Stimulated activated naive CD8-positive, alpha-beta T cell treated with anti-CD3 and anti-CD28 coated beads, Interleukin-15, Interleukin-2, amounts not matched to agents 100 ng/mL and 50 ng/mL, for 24 hours (primary cell): ENCODE results near the gene ASTN2.

Experiments
- H3K27ac Mint-ChIP-seq: one replicate; pipeline ENCODE4 v1.8.0; 2021; ENCODE audit warnings: mild to moderate bottlenecking, mixed read lengths
- H3K27me3 Mint-ChIP-seq: one replicate; pipeline ENCODE4 v1.8.0; 2021; ENCODE audit warnings: mixed read lengths
- H3K36me3 Mint-ChIP-seq: one replicate; pipeline ENCODE4 v1.8.0; 2021; ENCODE audit warnings: low read depth, mixed read lengths
- H3K4me1 Mint-ChIP-seq: one replicate; pipeline ENCODE4 v1.8.0; 2021; ENCODE audit warnings: low read depth, mixed read lengths
- H3K4me3 Mint-ChIP-seq: one replicate; pipeline ENCODE4 v1.8.0; 2021; ENCODE audit warnings: mild to moderate bottlenecking, mixed read lengths
- H3K9me3 Mint-ChIP-seq: one replicate; pipeline ENCODE4 v1.8.0; 2021; ENCODE audit warnings: mixed read lengths

Gene ASTN2

GRCh38 chr9:116494815-116495634, 919.8 kb downstream of the ASTN2 start:
- Mint-ChIP-seq H3K27ac (no peak overlapping the region), H3K9me3 (no peaks in the 10 kb centered on the region), H3K4me3 (no peak overlapping the region), H3K4me1 (no peaks in the 10 kb centered on the region), H3K36me3 (no peaks in the 10 kb centered on the region), H3K27me3 (no peaks in the 10 kb centered on the region)

- no peaks in the 10 kb centered on the region for H3K27me3 Mint-ChIP-seq
- no peaks in the 10 kb centered on the region for H3K36me3 Mint-ChIP-seq
- H3K4me1 Mint-ChIP-seq, result no peaks in the 10 kb centered on the region
- H3K4me3 Mint-ChIP-seq, result no peak overlapping the region
- H3K27ac Mint-ChIP-seq, result no peak overlapping the region
- no peaks in the 10 kb centered on the region for H3K9me3 Mint-ChIP-seq
Measured at GRCh38 chr9:116493183-116493860, 921.5 kb downstream of the ASTN2 start.

GRCh38 chr9:116491659-116492058, 923.2 kb downstream of the ASTN2 start:
- Mint-ChIP-seq H3K27ac (no peak overlapping the region), H3K36me3 (no peaks in the 10 kb centered on the region), H3K4me3 (no peak overlapping the region), H3K9me3 (no peaks in the 10 kb centered on the region), H3K4me1 (no peaks in the 10 kb centered on the region), H3K27me3 (no peaks in the 10 kb centered on the region)

GRCh38 chr9:116491219-116491618, 923.6 kb downstream of the ASTN2 start:
- H3K27me3 Mint-ChIP-seq, result no peaks in the 10 kb centered on the region
- H3K4me3 Mint-ChIP-seq, result no peak overlapping the region
- H3K36me3 Mint-ChIP-seq, result no peaks in the 10 kb centered on the region
- H3K9me3 Mint-ChIP-seq, result no peaks in the 10 kb centered on the region
- H3K27ac Mint-ChIP-seq, result no peak overlapping the region
- no peaks in the 10 kb centered on the region for H3K4me1 Mint-ChIP-seq

GRCh38 chr9:116490321-116490720, 924.5 kb downstream of the ASTN2 start:
- no peaks in the 10 kb centered on the region for H3K36me3 Mint-ChIP-seq

GRCh38 chr9:116488373-116488772, 926.5 kb downstream of the ASTN2 start:
- Mint-ChIP-seq H3K27ac (no peak overlapping the region), H3K4me3 (no peak overlapping the region), H3K9me3 (no peaks in the 10 kb centered on the region), H3K4me1 (no peaks in the 10 kb centered on the region), H3K36me3 (peaks cover 5% of the 10 kb centered on the region), H3K27me3 (no peaks in the 10 kb centered on the region)

More at GRCh38 chr9:116490321-116490720, 924.5 kb downstream of the ASTN2 start:
- Mint-ChIP-seq H3K9me3 (no peaks in the 10 kb centered on the region), H3K27me3 (no peaks in the 10 kb centered on the region), H3K4me1 (no peaks in the 10 kb centered on the region), H3K27ac (no peak overlapping the region), H3K4me3 (no peak overlapping the region)

GRCh38 chr9:116484492-116485061, 930.3 kb downstream of the ASTN2 start:
- H3K27ac Mint-ChIP-seq, result no peak overlapping the region
- H3K27me3 Mint-ChIP-seq, result no peaks in the 10 kb centered on the region

GRCh38 chr9:116483622-116484491, 931.0 kb downstream of the ASTN2 start:
- Mint-ChIP-seq H3K27ac (no peak overlapping the region), H3K27me3 (no peaks in the 10 kb centered on the region)

More at GRCh38 chr9:116484492-116485061, 930.3 kb downstream of the ASTN2 start:
- peaks cover 5% of the 10 kb centered on the region for H3K36me3 Mint-ChIP-seq
- no peak overlapping the region for H3K4me3 Mint-ChIP-seq
- H3K4me1 Mint-ChIP-seq, result no peaks in the 10 kb centered on the region
- H3K9me3 Mint-ChIP-seq, result no peaks in the 10 kb centered on the region

GRCh38 chr9:116482740-116483139, 932.1 kb downstream of the ASTN2 start:
- H3K4me3 Mint-ChIP-seq, result no peak overlapping the region
- no peaks in the 10 kb centered on the region for H3K4me1 Mint-ChIP-seq
- H3K9me3 Mint-ChIP-seq, result no peaks in the 10 kb centered on the region
- peaks cover 5% of the 10 kb centered on the region for H3K36me3 Mint-ChIP-seq
- no peak overlapping the region for H3K27ac Mint-ChIP-seq
- H3K27me3 Mint-ChIP-seq, result no peaks in the 10 kb centered on the region

More at GRCh38 chr9:116483622-116484491, 931.0 kb downstream of the ASTN2 start:
- H3K4me1 Mint-ChIP-seq, result no peaks in the 10 kb centered on the region
- H3K36me3 Mint-ChIP-seq, result peaks cover 5% of the 10 kb centered on the region
- no peaks in the 10 kb centered on the region for H3K9me3 Mint-ChIP-seq
- H3K4me3 Mint-ChIP-seq, result no peak overlapping the region

- no peaks in the 10 kb centered on the region for H3K9me3 Mint-ChIP-seq
Measured at GRCh38 chr9:116480700-116481099, 934.2 kb downstream of the ASTN2 start.

GRCh38 chr9:116479967-116480366, 934.9 kb downstream of the ASTN2 start:
- H3K9me3 Mint-ChIP-seq, result no peaks in the 10 kb centered on the region
- H3K27ac Mint-ChIP-seq, result no peak overlapping the region
- H3K4me1 Mint-ChIP-seq, result no peaks in the 10 kb centered on the region
- H3K4me3 Mint-ChIP-seq, result no peak overlapping the region
- H3K36me3 Mint-ChIP-seq, result peaks cover 5% of the 10 kb centered on the region
- H3K27me3 Mint-ChIP-seq, result no peaks in the 10 kb centered on the region

More at GRCh38 chr9:116480700-116481099, 934.2 kb downstream of the ASTN2 start:
- Mint-ChIP-seq H3K36me3 (peaks cover 5% of the 10 kb centered on the region), H3K27ac (no peak overlapping the region), H3K4me3 (no peak overlapping the region), H3K4me1 (no peaks in the 10 kb centered on the region), H3K27me3 (no peaks in the 10 kb centered on the region)

GRCh38 chr9:116479056-116479544, 935.8 kb downstream of the ASTN2 start:
- Mint-ChIP-seq H3K27ac (no peak overlapping the region), H3K9me3 (no peaks in the 10 kb centered on the region), H3K4me3 (no peak overlapping the region), H3K36me3 (no peaks in the 10 kb centered on the region), H3K4me1 (no peaks in the 10 kb centered on the region), H3K27me3 (no peaks in the 10 kb centered on the region)

- Mint-ChIP-seq H3K36me3 (peaks cover 4% of the 10 kb centered on the region), H3K4me3 (no peak overlapping the region), H3K9me3 (no peaks in the 10 kb centered on the region), H3K4me1 (no peaks in the 10 kb centered on the region), H3K27ac (no peak overlapping the region), H3K27me3 (no peaks in the 10 kb centered on the region)
Measured at GRCh38 chr9:116477584-116478141, 937.2 kb downstream of the ASTN2 start.

- H3K9me3 Mint-ChIP-seq, result no peaks in the 10 kb centered on the region
- no peak overlapping the region for H3K4me3 Mint-ChIP-seq
- H3K4me1 Mint-ChIP-seq, result no peaks in the 10 kb centered on the region
- no peaks in the 10 kb centered on the region for H3K27me3 Mint-ChIP-seq
- no peak overlapping the region for H3K27ac Mint-ChIP-seq
- H3K36me3 Mint-ChIP-seq, result peaks cover 4% of the 10 kb centered on the region
Measured at GRCh38 chr9:116476935-116477381, 937.9 kb downstream of the ASTN2 start.
